SK-N-MC (cell line): ENCODE measurements around the gene ABI3.

ENCODE experiments used
- EZH2 ChIP-seq: fragments of 200-600 bp; sonication (generic); IDR thresholded peaks from one replicate; pipeline ENCODE4 v1.6.1; 2017; ENCODE audit warnings: antibody characterized with exemption
- FOXP2 ChIP-seq: optimal IDR thresholded peaks from 2 replicates; pipeline ENCODE3; 2011; ENCODE audit warnings: mild to moderate bottlenecking, moderate library complexity; ENCODE audit not compliant: insufficient read depth; ENCODE audit errors: extremely low read length, control extremely low read depth
- POLR2AphosphoS5 ChIP-seq: IDR thresholded peaks from 2 replicates; pipeline ENCODE4 v1.6.1; 2012; ENCODE audit warnings: mild to moderate bottlenecking, low read depth, low read length, borderline replicate concordance

DNA sequence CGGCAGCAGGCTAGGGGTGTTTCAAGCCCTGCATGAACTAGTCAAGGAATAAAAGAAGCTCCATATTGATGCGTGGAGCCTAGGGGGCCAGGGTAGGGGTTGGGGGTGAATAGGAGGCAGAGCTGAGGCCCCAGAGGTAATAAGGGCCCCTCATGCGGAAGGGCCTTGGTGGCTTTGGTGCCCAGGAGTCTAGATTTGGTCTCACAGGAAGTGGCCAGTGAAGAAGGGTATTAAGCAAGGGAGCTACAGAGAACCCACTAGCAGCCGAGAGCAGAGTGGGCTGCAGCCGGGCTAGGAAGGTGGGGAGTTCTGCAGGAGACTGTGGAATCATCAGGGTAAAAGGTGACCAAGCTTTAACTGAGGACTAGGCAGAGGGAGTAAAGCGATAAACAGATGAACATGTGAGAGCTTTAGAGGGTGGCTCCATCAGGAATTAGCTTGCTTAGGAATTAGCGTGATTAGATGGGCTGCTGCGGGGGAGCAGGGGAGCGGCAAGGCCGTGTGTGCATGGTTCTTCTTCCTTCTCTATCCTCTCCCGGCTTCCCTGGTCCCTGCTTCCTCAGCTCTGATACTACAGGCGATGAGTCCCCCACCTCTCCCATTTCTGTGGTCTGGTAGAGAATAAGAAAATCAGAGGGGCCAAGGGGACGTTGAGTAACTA lies 10.0 kb upstream of the ABI3 start:
- TF ChIP-seq POLR2AphosphoS5: no peak
- TF ChIP-seq EZH2: no peak
- no peak for TF ChIP-seq FOXP2
